ENCODE results near the gene CCP110. TPM values are rescaled to one million over a fixed set of nuclear protein-coding genes. Genes with fewer than 3 reads are reported as not detected.
A peak's percentile ranks its signal among the peaks of the same experiment; 100 is the strongest.

Gene CCP110
- polyA plus RNA-seq (2013, experiment 1 of 4), result 18.8 TPM
- 19.5 TPM for polyA plus RNA-seq (2013, experiment 2 of 4)
- 16.0 TPM for polyA plus RNA-seq (2013, experiment 3 of 4)
- 18.2 TPM for polyA plus RNA-seq (2013, experiment 4 of 4)

- Histone ChIP-seq H3K9me3 (ENCODE audit: control insufficient read depth, low read length) (no peaks in the 10 kb centered on the region), H3K4me1 (ENCODE audit: control insufficient read depth, insufficient read depth, low read length) (peaks cover 11% of the 10 kb centered on the region), H3K27me3 (ENCODE audit: control insufficient read depth, insufficient read depth, low read length, poor library complexity, severe bottlenecking) (no peaks in the 10 kb centered on the region), H3K4me3 (ENCODE audit: insufficient read depth, low read depth, low read length) (peak within 1 kb of the TSS; percentile 70), H3K36me3 (ENCODE audit: control insufficient read depth, insufficient read depth, low read length) (peaks cover 11% of the 10 kb centered on the region), H3K27ac (ENCODE audit: insufficient read depth, low read depth, low read length, poor library complexity, severe bottlenecking) (peak within 1 kb of the TSS; percentile 28)
- 2% methylated on average over 51 of the region's 51 CpGs for WGBS, 2 experiments
Measured at GRCh38 chr16:19523559-19524355, at the start of gene CCP110. Gene CCP110 (plus strand): TSS chr16:19523942. CDS start chr16:19527882, 3,940 bp downstream.

GRCh38 chr16:19474617-19475016 lies 49.1 kb upstream of the CCP110 start:
- no peaks in the 10 kb centered on the region for H3K27me3 ChIP-seq (ENCODE audit: control insufficient read depth, insufficient read depth, low read length, poor library complexity, severe bottlenecking)
- H3K9me3 ChIP-seq (ENCODE audit: control insufficient read depth, low read length), result no peaks in the 10 kb centered on the region
- no peak overlapping the region for H3K4me3 ChIP-seq (ENCODE audit: insufficient read depth, low read depth, low read length)
- no peaks in the 10 kb centered on the region for H3K36me3 ChIP-seq (ENCODE audit: control insufficient read depth, insufficient read depth, low read length)
- H3K4me1 ChIP-seq (ENCODE audit: control insufficient read depth, insufficient read depth, low read length), result no peaks in the 10 kb centered on the region
- no peak overlapping the region for H3K27ac ChIP-seq (ENCODE audit: insufficient read depth, low read depth, low read length, poor library complexity, severe bottlenecking)
- 66 to 72% methylated on average over 5 of the region's 5 CpGs for WGBS, 2 experiments

- no peak overlapping the region for H3K4me3 ChIP-seq (ENCODE audit: insufficient read depth, low read depth, low read length)
- no peak overlapping the region for H3K27ac ChIP-seq (ENCODE audit: insufficient read depth, low read depth, low read length, poor library complexity, severe bottlenecking)
- H3K36me3 ChIP-seq (ENCODE audit: control insufficient read depth, insufficient read depth, low read length), result no peaks in the 10 kb centered on the region
- no peaks in the 10 kb centered on the region for H3K4me1 ChIP-seq (ENCODE audit: control insufficient read depth, insufficient read depth, low read length)
- H3K27me3 ChIP-seq (ENCODE audit: control insufficient read depth, insufficient read depth, low read length, poor library complexity, severe bottlenecking), result no peaks in the 10 kb centered on the region
- no peaks in the 10 kb centered on the region for H3K9me3 ChIP-seq (ENCODE audit: control insufficient read depth, low read length)
- WGBS, 2 experiments, result 89 to 92% methylated on average over 1 of the region's 1 CpG
Measured at GRCh38 chr16:19478505-19478904, 45.2 kb upstream of the CCP110 start.

GRCh38 chr16:19479302-19479721 lies 44.4 kb upstream of the CCP110 start:
- Histone ChIP-seq H3K4me1 (ENCODE audit: control insufficient read depth, insufficient read depth, low read length) (no peaks in the 10 kb centered on the region), H3K27ac (ENCODE audit: insufficient read depth, low read depth, low read length, poor library complexity, severe bottlenecking) (no peak overlapping the region), H3K9me3 (ENCODE audit: control insufficient read depth, low read length) (no peaks in the 10 kb centered on the region), H3K27me3 (ENCODE audit: control insufficient read depth, insufficient read depth, low read length, poor library complexity, severe bottlenecking) (no peaks in the 10 kb centered on the region), H3K4me3 (ENCODE audit: insufficient read depth, low read depth, low read length) (no peak overlapping the region), H3K36me3 (ENCODE audit: control insufficient read depth, insufficient read depth, low read length) (no peaks in the 10 kb centered on the region)
- 83 to 90% methylated on average over 3 of the region's 3 CpGs for WGBS, 2 experiments

- WGBS, 2 experiments, result 94 to 98% methylated on average over 2 of the region's 2 CpGs
- no peak overlapping the region for H3K27ac ChIP-seq (ENCODE audit: insufficient read depth, low read depth, low read length, poor library complexity, severe bottlenecking)
- no peak overlapping the region for H3K4me3 ChIP-seq (ENCODE audit: insufficient read depth, low read depth, low read length)
- no peaks in the 10 kb centered on the region for H3K36me3 ChIP-seq (ENCODE audit: control insufficient read depth, insufficient read depth, low read length)
- H3K9me3 ChIP-seq (ENCODE audit: control insufficient read depth, low read length), result no peaks in the 10 kb centered on the region
- no peaks in the 10 kb centered on the region for H3K4me1 ChIP-seq (ENCODE audit: control insufficient read depth, insufficient read depth, low read length)
- H3K27me3 ChIP-seq (ENCODE audit: control insufficient read depth, insufficient read depth, low read length, poor library complexity, severe bottlenecking), result no peaks in the 10 kb centered on the region
Measured at GRCh38 chr16:19481296-19481695, 42.4 kb upstream of the CCP110 start.

- 93 to 97% methylated on average over 5 of the region's 5 CpGs for WGBS, 2 experiments
Measured at GRCh38 chr16:19481769-19482168, 42.0 kb upstream of the CCP110 start.

GRCh38 chr16:19482291-19482690 lies 41.5 kb upstream of the CCP110 start:
- Histone ChIP-seq H3K4me1 (ENCODE audit: control insufficient read depth, insufficient read depth, low read length) (no peaks in the 10 kb centered on the region), H3K36me3 (ENCODE audit: control insufficient read depth, insufficient read depth, low read length) (no peaks in the 10 kb centered on the region), H3K9me3 (ENCODE audit: control insufficient read depth, low read length) (no peaks in the 10 kb centered on the region), H3K27ac (ENCODE audit: insufficient read depth, low read depth, low read length, poor library complexity, severe bottlenecking) (no peak overlapping the region), H3K4me3 (ENCODE audit: insufficient read depth, low read depth, low read length) (no peak overlapping the region), H3K27me3 (ENCODE audit: control insufficient read depth, insufficient read depth, low read length, poor library complexity, severe bottlenecking) (no peaks in the 10 kb centered on the region)
- 86 to 89% methylated on average over 1 of the region's 1 CpG for WGBS, 2 experiments

More at GRCh38 chr16:19481769-19482168, 42.0 kb upstream of the CCP110 start:
- H3K27ac ChIP-seq (ENCODE audit: insufficient read depth, low read depth, low read length, poor library complexity, severe bottlenecking), result no peak overlapping the region
- no peaks in the 10 kb centered on the region for H3K27me3 ChIP-seq (ENCODE audit: control insufficient read depth, insufficient read depth, low read length, poor library complexity, severe bottlenecking)
- H3K4me1 ChIP-seq (ENCODE audit: control insufficient read depth, insufficient read depth, low read length), result no peaks in the 10 kb centered on the region
- H3K9me3 ChIP-seq (ENCODE audit: control insufficient read depth, low read length), result no peaks in the 10 kb centered on the region
- no peak overlapping the region for H3K4me3 ChIP-seq (ENCODE audit: insufficient read depth, low read depth, low read length)
- H3K36me3 ChIP-seq (ENCODE audit: control insufficient read depth, insufficient read depth, low read length), result no peaks in the 10 kb centered on the region

GRCh38 chr16:19484096-19484495 lies 39.6 kb upstream of the CCP110 start:
- H3K9me3 ChIP-seq (ENCODE audit: control insufficient read depth, low read length), result no peaks in the 10 kb centered on the region
- no peaks in the 10 kb centered on the region for H3K36me3 ChIP-seq (ENCODE audit: control insufficient read depth, insufficient read depth, low read length)
- no peaks in the 10 kb centered on the region for H3K4me1 ChIP-seq (ENCODE audit: control insufficient read depth, insufficient read depth, low read length)
- no peaks in the 10 kb centered on the region for H3K27me3 ChIP-seq (ENCODE audit: control insufficient read depth, insufficient read depth, low read length, poor library complexity, severe bottlenecking)
- no peak overlapping the region for H3K4me3 ChIP-seq (ENCODE audit: insufficient read depth, low read depth, low read length)
- no peak overlapping the region for H3K27ac ChIP-seq (ENCODE audit: insufficient read depth, low read depth, low read length, poor library complexity, severe bottlenecking)
- 82 to 96% methylated on average over 3 of the region's 3 CpGs for WGBS, 2 experiments

- Histone ChIP-seq H3K9me3 (ENCODE audit: control insufficient read depth, low read length) (no peaks in the 10 kb centered on the region), H3K4me1 (ENCODE audit: control insufficient read depth, insufficient read depth, low read length) (no peaks in the 10 kb centered on the region), H3K27ac (ENCODE audit: insufficient read depth, low read depth, low read length, poor library complexity, severe bottlenecking) (no peak overlapping the region), H3K4me3 (ENCODE audit: insufficient read depth, low read depth, low read length) (no peak overlapping the region), H3K27me3 (ENCODE audit: control insufficient read depth, insufficient read depth, low read length, poor library complexity, severe bottlenecking) (no peaks in the 10 kb centered on the region), H3K36me3 (ENCODE audit: control insufficient read depth, insufficient read depth, low read length) (no peaks in the 10 kb centered on the region)
- 86 to 93% methylated on average over 5 of the region's 5 CpGs for WGBS, 2 experiments
Measured at GRCh38 chr16:19485611-19486010, 38.1 kb upstream of the CCP110 start.

GRCh38 chr16:19486051-19486450 lies 37.7 kb upstream of the CCP110 start:
- Histone ChIP-seq H3K4me3 (ENCODE audit: insufficient read depth, low read depth, low read length) (no peak overlapping the region), H3K27me3 (ENCODE audit: control insufficient read depth, insufficient read depth, low read length, poor library complexity, severe bottlenecking) (no peaks in the 10 kb centered on the region), H3K9me3 (ENCODE audit: control insufficient read depth, low read length) (no peaks in the 10 kb centered on the region), H3K36me3 (ENCODE audit: control insufficient read depth, insufficient read depth, low read length) (no peaks in the 10 kb centered on the region), H3K27ac (ENCODE audit: insufficient read depth, low read depth, low read length, poor library complexity, severe bottlenecking) (no peak overlapping the region), H3K4me1 (ENCODE audit: control insufficient read depth, insufficient read depth, low read length) (no peaks in the 10 kb centered on the region)
- WGBS, 2 experiments, result 91 to 94% methylated on average over 4 of the region's 4 CpGs

Measured in ectodermal cell (in vitro differentiated cells).